HG02623 (cell line): Measurements from ENCODE around the gene FAM163B.

ENCODE experiments used
- ATAC-seq: cut with Tn5 transposase; IDR thresholded peaks from one replicate; pipeline ENCODE4 v1.9.1; 2021; ENCODE audit warnings: moderate library complexity; ENCODE audit not compliant: unreplicated experiment

The FAM163B gene

DNA sequence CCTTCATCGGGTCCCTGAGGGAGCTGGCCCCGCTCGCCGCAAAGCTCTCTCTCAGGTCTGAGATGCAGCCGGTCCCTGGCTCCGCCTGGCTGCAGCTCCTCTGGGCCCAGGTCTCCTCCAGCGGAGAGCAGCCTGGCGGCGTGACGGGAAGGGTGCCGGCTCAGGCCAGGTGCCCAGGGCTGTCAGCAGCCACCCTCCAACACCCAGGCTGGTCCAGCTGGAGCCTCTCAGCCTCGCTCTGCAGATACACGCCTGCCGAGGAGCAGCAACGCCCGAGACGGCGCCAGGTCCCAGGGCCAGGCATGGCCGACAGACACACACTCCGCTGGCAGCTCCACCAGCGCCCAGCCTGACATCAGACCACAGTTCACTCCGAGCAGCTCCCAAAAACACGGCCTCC lies 25.6 kb downstream of the FAM163B start:
- no peak for ATAC-seq

DNA sequence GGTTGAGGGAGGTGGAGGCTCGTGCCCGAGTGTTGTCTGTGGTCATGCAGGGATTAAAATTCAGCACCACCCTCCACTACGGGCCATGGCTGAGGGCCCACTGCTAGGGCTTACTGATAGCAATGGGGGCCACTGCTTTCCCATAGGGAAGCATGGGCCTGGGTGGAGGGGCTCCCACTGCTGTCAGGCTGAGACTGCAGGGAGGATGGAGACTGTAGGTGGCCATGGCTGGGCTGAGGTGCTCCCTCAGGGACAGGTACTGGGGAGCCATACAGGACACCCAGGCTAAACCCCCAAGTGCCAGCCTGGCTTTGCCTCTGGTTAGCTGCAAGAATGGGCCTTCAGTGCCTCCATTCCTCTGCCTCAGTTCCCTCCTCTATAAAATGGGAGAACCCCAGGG lies 26.1 kb downstream of the FAM163B start:
- ATAC-seq, result no peak

GRCh38 chr9:133582501-133583045 lies 26.6 kb downstream of the FAM163B start:
- no peak for ATAC-seq

- no peak for ATAC-seq
Measured at GRCh38 chr9:133581513-133582343, 27.5 kb downstream of the FAM163B start.

DNA sequence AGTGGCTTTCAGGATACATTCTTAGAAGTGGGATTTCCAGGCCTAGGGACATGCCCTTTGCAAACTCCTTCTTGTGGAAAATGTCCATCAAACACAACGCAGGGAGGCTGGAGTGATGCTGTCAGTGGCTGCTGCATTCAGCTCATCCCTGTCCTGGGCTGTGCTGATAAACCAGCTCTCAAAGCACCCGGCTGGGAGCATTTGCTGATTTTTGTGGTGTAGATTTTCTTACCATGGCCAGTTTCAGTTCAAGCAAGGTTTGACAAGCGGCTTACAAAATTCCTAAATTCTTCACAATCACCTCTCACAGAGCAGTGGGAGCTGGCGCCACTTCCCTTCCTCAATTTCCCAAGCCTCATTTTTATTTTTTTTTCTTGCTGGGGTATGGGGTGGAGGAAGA lies 28.2 kb downstream of the FAM163B start:
- ATAC-seq, result no peak

GRCh38 chr9:133580419-133580738 lies 28.8 kb downstream of the FAM163B start:
- no peak for ATAC-seq

DNA sequence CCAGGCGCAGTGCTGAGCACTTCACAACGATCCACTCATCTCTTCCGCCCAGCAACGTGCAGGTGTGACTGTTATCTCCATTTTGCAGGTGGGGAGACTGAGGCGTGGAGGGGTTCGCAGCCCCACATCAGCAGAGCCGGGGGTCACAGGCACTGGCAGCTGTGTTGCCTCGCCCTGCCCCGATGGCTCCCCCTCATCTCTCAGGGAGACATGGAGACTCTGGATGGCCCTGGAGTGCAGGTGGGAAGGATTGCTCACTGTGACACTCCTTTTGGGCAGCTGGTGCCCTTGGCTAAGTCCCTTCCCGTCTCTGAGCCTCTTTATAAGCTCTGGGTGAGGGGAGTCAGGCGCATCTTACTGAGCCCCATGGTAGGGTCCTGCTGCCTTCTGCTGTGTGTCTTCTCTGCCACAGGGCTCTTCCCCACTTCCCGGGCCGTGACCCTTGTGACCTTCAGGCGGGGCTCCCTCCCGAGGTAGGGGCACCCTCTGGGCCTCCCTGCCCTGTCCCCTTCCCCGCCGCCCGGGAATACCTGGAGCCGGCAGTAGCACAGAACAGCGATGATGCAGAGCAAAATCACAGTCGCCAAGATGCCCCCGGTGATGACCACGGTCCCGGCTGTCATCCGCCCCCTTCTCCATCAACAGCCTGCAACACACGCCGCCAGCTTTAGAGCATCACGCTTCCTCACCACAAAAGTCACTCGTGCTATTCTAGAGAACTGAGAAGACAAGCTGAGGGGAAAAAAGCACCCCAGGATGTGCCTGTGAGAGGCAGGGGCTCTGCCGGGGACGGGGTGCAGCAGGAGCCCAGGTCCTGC lies 29.4 kb downstream of the FAM163B start:
- no peak for ATAC-seq

DNA sequence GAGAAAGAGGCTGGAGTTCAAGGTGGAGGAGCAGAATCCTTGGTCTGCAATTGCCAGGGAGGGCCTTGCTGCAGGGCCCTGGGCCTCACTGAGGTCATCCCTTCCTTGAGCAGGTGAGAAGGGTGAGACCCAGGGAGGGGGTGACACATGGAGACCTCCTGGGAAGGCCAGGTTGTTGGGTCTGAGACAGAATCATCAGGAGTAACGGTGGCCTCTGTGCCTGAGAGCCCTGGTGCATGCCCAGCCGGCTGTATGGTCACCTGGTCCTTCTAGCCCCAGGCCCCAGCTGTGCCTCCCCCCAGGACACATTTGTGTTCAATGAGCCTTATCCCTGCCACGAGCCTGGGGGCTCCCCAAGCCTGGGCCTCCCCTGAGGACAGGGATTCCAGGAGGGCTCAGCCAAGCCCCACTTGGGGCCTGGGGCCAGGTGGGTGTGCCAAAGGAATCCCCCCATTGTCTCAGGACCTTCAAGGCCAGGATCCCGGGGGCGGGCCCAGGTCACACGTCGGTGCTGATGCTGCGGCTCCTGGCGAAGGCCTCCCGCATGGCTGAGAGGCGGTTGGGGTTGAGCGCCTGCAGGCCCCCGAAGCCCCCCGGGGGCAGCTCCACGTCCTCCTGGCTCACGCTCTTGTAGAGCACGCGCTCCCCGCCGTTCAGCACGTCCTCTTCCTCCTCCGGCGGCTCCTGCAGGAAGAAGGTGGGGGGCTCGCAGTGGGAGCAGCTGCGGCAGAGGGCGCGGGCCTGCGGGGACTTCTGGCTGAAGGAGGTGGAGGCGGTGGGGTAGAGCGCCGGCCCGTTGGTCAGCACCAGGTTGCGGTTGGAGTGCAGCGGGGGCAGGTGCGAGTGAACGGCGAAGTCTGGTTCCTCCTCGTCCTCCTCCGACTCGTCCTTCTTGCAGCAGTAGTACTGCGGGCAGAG lies 30.4 kb downstream of the FAM163B start:
- ATAC-seq, result no peak

- no peak for ATAC-seq
Measured at GRCh38 chr9:133577737-133578112, 31.5 kb downstream of the FAM163B start.

DNA sequence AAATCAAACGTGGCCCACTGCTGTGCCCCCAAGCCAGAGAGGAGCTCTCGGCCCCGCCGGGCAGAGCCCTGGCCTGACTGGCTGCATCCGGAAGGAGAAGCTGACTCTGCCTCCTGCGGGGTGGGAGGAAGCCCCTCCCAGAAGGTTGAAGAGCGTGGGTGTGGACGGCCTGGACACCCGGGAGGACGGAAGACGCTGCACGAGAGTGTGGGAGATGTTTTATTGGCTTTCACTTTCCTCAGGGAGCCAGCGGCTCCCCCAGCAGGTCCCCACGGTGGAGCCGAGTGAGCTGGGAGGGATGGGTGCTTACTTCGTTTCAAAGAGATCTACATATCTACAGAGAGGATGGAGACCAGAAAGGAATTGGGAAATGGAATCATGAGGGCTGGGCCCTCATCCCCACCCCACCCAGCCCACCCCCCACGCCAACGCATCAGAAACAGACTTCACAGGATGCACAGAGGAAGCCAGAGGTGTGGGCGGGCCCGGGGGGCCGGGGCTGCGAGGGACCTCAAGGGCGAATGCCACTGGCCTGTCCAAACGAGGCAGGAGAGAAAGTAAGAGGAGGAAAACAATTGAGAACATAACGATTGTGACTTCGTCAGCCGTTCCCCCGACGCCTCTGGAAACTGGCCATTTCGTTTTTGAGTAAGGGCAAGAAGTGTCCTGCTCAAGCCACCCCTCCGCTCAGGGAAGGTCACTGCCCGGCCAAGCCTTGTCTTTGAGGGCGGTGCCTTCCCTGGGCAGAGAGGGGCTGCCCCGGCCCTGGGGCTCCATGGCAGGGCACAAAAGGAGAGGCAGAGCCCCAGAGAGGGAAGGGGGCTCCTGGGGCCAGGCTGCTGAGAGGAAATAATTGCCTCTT lies 32.1 kb downstream of the FAM163B start:
- ATAC-seq, result no peak

GRCh38 chr9:133576031-133576874 lies 32.9 kb downstream of the FAM163B start:
- ATAC-seq, result no peak

DNA sequence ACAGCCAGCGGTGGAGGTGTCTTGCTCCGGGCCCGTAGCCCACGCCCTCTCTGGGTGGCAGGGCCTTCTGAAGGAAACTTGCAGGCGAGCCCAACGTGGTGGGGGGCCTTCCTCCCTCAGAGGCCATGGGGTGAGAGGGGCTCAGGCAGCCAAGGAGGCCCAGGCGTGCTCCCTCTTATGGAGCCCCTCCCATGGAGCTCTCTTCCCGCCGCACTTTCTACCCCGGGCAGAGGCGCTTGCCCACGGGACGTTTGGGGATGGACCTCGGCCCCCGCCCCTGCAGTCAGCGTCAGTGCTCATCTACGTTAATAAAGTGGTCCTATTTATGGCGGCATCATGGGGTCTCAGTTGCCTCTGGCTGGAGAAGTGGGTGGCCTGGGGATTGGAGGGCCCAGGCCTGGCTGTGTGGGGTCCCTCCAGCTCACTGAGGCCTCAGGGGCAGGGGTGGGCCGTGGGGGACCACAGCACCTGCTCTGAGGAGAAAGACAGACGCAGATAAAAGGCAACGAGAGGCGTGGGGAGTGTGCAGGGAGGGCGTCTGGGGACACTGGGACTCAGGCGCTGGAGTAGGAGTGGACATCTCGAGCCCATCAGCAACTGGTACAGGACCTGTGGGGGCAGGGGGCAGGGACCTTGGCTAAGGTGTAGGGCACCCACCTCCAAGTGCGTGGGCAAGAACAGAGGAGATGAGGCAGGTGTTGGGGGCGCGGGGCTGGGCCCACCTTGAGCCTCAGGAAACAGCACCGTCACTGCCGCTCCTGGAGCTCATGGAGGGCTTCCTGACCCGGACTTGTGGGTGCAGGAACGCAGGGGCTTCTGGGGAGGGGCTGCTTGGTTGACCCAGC lies 33.8 kb downstream of the FAM163B start:
- ATAC-seq, result no peak

DNA sequence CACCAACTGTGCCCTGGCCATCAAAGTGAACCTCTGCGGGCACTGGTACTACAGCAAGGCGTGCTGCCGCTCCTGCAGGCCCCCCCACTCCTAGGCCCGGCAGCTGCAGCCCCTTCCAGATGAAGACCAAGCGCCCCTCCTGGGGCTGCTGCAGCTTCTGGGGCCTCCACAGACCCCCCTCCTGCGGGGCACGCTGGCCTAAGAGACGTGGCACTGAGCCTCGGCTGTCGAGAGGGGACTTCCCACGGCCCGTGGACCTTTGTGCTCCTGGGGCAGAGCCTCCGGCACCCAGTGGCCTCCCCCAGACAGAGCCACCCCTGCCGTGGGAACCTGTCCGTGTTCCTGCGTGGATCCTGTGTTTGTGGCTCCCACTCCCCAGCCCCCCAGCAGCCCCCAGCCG lies 34.4 kb downstream of the FAM163B start:
- no peak for ATAC-seq

DNA sequence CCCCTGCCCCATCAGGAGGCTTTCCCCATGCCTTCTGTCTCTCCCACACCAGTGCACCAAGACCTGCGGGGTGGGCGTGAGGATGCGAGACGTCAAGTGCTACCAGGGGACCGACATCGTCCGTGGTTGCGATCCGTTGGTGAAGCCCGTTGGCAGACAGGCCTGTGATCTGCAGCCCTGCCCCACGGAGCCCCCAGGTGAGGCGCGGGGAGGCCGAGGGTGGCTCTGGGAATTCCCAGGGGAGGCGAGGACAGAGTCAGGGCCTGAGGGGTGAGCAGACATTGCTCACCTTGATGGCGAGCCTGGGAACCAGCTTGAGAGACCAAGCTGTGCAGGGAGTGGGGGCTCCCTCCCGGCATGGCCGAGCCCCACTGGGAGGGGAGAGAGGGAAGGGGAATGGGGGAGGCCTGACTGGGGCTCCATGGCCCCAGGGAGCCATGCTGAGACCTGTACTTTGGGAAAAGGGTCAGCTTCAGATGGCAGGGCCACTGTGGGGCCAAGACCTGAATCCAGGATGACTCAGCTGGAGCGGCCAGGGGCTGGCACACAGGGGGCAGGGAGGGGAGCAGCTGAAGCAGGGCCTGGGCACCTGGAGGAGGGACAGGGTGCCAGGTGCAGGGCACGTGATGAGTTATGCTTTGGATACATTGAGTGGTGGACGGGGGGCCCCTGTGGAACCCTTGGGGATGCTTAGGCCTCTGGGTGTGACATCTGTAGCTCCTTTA lies 35.2 kb downstream of the FAM163B start:
- no peak for ATAC-seq

- ATAC-seq, result no peak
Measured at GRCh38 chr9:133572821-133573361, 36.3 kb downstream of the FAM163B start.

DNA sequence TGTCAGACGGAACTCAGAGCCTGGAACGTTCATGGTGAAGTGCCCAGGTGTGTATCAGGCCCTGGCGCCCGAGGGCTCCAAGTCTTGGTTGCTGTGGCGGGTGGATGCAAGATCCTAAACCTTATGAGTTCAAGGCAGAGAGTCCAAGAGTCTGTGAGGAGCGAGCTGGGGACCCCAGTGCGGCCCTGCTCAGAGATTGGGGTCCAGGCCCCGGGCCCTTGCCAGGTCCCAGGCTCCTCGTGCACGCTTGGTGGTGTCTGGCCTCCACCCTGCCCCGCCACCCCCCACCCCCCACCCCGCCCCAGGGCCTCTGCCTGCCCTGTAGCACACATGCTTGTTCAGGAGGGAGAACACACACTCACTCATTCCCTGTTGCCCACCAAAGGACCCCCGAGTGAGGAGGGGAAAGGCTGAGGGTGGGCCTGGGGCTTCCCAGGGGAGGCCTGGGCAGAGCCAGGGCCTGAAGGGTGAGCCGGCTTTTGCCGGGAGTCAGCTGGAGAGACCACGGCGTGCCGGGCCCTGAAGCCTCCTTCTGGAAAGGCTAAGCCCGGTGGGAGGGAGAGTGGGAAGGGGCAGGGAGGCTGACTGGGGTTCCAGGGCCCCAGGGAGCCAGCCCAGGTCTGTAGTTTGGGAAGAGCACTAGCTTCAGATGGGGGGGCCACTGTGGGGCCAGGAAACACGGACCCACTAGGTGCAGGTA lies 37.1 kb downstream of the FAM163B start:
- ATAC-seq, result no peak

DNA sequence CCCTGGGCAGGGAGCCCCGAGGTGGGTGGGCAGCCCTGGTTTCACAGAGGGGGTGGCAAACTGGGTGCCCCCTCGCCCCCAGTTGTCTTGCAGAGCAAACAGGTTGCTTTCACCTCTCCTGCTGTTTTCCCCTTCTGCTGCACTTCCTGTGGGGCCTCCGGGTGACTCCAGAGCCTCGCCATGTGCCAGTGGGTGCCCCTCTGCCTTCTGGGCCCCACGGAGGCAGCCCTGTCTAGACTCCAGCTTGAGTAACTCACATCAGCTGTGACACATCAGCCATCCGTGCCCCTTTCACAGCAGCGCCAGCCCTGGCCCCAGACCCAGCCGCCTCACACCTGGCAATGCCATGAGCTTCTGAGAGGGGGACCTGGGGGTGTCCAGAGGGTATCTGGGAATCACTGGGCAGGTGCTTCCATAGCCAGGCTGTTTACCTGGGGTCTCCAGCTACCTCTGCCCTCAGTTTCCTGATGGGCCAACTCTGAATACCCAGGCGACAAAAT lies 37.7 kb downstream of the FAM163B start:
- ATAC-seq, result no peak
